Peyer's patch (tissue), 4 donors: ENCODE measurements around the gene RBM34.

Source experiments
- POLR2A ChIP-seq, 2 donors: fragments of 450-650 bp; IDR thresholded peaks; one replicate each; pipeline ENCODE4 v1.5.1; 2017; ENCODE audit warnings: antibody characterized with exemption in 2 of 2, mild to moderate bottlenecking in 2 of 2, moderate library complexity in 2 of 2
- TF ChIP-seq, protein P1 (sequence below), 6 experiments: fragments of 450-650 bp in 4 of 6; fragments of 200-600 bp in 2 of 6; sonication (generic) in 1 of 6; IDR thresholded peaks; one replicate each; pipeline ENCODE4 v1.5.1; 2017 to 2019; ENCODE audit warnings: antibody characterized with exemption in 6 of 6, mild to moderate bottlenecking in 3 of 6, moderate library complexity in 1 of 6

DNA sequence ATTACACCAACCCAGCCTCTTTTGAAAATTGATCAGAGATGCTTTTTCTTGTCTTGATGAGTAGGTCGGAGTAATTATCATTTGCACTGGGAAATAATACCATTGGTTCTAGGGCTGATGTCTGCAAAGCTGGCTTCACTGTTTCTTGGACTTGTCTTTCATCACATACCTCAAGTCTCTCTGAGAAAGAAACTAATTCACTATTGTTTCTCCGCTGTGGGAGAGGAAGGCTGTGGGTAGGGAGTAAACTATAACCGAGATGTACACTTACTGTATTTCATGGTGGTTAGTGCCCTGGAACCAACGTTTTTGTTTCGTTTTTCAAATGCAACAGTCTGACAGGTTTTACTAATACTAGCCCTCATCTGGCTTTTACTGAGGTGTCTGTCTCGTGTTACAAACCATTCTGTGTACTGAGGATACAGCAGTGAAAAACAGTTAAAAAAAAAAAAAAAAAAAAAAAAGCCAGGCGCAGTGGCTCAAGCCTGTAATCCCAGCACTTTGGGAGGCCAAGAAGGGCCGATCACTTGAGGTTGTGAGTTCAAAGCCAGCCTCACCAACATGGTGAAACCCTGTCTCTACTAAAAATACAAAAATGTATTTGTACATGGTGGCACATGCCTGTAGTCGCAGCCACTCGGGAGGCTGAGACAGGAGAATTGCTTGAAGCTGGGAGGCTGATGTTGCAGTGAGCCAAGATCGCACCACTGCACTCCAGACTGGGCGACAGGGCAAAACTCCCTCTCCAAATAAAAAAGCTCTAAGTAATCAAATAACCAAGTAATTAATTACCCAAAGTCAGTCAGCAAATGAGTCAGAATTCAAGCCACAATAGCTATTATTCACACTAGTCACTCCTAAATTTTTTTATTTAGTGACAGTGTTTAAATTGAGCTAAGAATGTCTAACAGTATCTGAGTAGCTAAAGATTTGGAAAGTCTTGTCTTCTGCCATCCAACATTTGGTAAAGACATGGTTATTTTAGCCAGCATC, 55.7 kb downstream of the RBM34 start:
- TF ChIP-seq, protein P1, sequence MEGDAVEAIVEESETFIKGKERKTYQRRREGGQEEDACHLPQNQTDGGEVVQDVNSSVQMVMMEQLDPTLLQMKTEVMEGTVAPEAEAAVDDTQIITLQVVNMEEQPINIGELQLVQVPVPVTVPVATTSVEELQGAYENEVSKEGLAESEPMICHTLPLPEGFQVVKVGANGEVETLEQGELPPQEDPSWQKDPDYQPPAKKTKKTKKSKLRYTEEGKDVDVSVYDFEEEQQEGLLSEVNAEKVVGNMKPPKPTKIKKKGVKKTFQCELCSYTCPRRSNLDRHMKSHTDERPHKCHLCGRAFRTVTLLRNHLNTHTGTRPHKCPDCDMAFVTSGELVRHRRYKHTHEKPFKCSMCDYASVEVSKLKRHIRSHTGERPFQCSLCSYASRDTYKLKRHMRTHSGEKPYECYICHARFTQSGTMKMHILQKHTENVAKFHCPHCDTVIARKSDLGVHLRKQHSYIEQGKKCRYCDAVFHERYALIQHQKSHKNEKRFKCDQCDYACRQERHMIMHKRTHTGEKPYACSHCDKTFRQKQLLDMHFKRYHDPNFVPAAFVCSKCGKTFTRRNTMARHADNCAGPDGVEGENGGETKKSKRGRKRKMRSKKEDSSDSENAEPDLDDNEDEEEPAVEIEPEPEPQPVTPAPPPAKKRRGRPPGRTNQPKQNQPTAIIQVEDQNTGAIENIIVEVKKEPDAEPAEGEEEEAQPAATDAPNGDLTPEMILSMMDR (IDR thresholded peaks at IDR 0.05): no peak
- no peak for TF ChIP-seq POLR2A (IDR thresholded peaks at IDR 0.05)
